Fibroblast of lung (primary cell): ENCODE results near the gene RAB37. TPM values are rescaled to one million over a fixed set of nuclear protein-coding genes. Genes with fewer than 3 reads are reported as not detected.

ENCODE experiments used
- DNase-seq, 2 donors: peaks; one replicate each; pipeline versions ENCODE4 v3.0.0 to v3.0.0-alpha.2; 2010; ENCODE audit warnings: low read depth in 2 of 2
- H2AFZ ChIP-seq: 2 replicates; pipeline ENCODE4 v1.5.1; 2012; ENCODE audit warnings: low read length, control low read depth, inconsistent platforms
- H3K27ac ChIP-seq: 2 replicates; pipeline ENCODE4 v1.5.1; 2011; ENCODE audit warnings: low read length, control low read depth; ENCODE audit not compliant: insufficient read depth
- H3K27me3 ChIP-seq: 2 replicates; pipeline ENCODE4 v1.5.1; 2011; ENCODE audit warnings: mild to moderate bottlenecking, low read length; ENCODE audit not compliant: control insufficient read depth, insufficient read depth
- H3K36me3 ChIP-seq: 2 replicates; pipeline ENCODE4 v1.5.1; 2011; ENCODE audit warnings: low read length; ENCODE audit not compliant: control insufficient read depth, insufficient read depth
- H3K4me1 ChIP-seq: 2 replicates; pipeline ENCODE4 v1.5.1; 2011; ENCODE audit warnings: low read length; ENCODE audit not compliant: control insufficient read depth, insufficient read depth; ENCODE audit errors: extremely low read depth
- H3K4me2 ChIP-seq: 2 replicates; pipeline ENCODE4 v1.5.1; 2011; ENCODE audit warnings: low read length, control low read depth; ENCODE audit not compliant: insufficient read depth; ENCODE audit errors: extremely low read depth
- H3K4me3 ChIP-seq, 4 experiments: fragments of 200-600 bp in 1 of 4; sonication (generic) in 1 of 4; replicated peaks in 1 of 4; 2 replicates each; pipeline ENCODE4 v1.5.1; 2011 to 2016; ENCODE audit warnings: low read length in 4 of 4, low read depth in 3 of 4, mild to moderate bottlenecking in 3 of 4, control low read depth in 2 of 4, inconsistent platforms in 1 of 4, mixed read lengths in 1 of 4; ENCODE audit not compliant: insufficient read depth in 1 of 4; ENCODE audit errors: control extremely low read depth in 1 of 4
- H3K79me2 ChIP-seq: 2 replicates; pipeline ENCODE4 v1.5.1; 2012; ENCODE audit warnings: mild to moderate bottlenecking, low read length, inconsistent platforms; ENCODE audit not compliant: control insufficient read depth, insufficient read depth
- H3K9ac ChIP-seq: 2 replicates; pipeline ENCODE4 v1.5.1; 2011; ENCODE audit warnings: mild to moderate bottlenecking, low read length, control low read depth; ENCODE audit not compliant: insufficient read depth
- H3K9me3 ChIP-seq: 2 replicates; pipeline ENCODE4 v1.5.1; 2012; ENCODE audit warnings: low read depth, low read length; ENCODE audit not compliant: control insufficient read depth, insufficient read depth
- H4K20me1 ChIP-seq: 2 replicates; pipeline ENCODE4 v1.5.1; 2011; ENCODE audit warnings: low read length; ENCODE audit not compliant: control insufficient read depth, insufficient read depth; ENCODE audit errors: extremely low read depth
- EZH2 ChIP-seq: IDR thresholded peaks from 2 replicates; pipeline ENCODE4 v1.5.1; 2012; ENCODE audit warnings: low read length, control low read depth, mild to moderate bottlenecking; ENCODE audit errors: missing control alignments
- polyA plus RNA-seq, 2 donors: library from polyadenylated mRNA; depleted of rRNA in 1 of 2; stranded (reverse) in 1 of 2; unstranded in 1 of 2; fragments of >200 nt; gene quantifications; 2 replicates each; pipeline ENCODE4 v1.2.1, GENCODE V29; 2011 to 2012; ENCODE audit warnings: missing spikeins in 1 of 2
- total RNA-seq: library from RNA; depleted of rRNA; stranded (reverse); fragments of >200 nt; gene quantifications from 2 replicates; pipeline ENCODE4 v1.2.1, GENCODE V29; 2014
- TF ChIP-seq, protein P1 (sequence below), 2 donors: IDR thresholded peaks in 1 of 2; conservative IDR thresholded peaks in 1 of 2; 1 replicate in 1 of 2; 2 replicates in 1 of 2; pipeline ENCODE4 v1.5.1; 2011 to 2012; ENCODE audit warnings: low read length in 2 of 2, control low read depth in 1 of 2, inconsistent platforms in 1 of 2, low read depth in 1 of 2, mild to moderate bottlenecking in 1 of 2

Gene RAB37
- total and polyA plus RNA-seq, 2 donors (not counting 1 experiment from before 2014, with no cell fraction given), result 0.65 to 0.66 TPM

DNA sequence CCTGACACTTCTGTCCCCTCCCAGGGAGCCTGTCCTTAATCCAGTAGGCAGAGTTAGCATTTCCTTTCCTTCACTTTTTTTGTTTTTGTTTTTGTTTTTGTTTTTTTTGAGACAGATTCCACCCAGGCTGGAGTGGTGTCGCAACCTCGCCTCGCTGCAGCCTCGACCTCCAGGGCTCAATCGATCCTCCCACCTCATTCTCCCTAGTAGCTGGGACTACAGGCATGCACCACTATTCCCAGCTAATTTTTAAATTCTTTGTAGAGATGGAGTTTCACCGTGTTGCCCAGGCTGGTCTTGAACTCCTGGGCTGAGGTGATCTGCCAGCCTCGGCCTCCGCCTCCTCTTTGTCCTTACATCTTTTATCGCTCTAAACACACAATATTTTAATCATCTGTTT lies 15.4 kb downstream of the RAB37 start:
- DNase-seq, result no peak
- peaks cover 3% of the 10 kb centered on the region for H3K79me2 ChIP-seq
- H3K4me3 ChIP-seq, result no peak overlapping the region
- no peak for TF ChIP-seq EZH2
- TF ChIP-seq, protein P1, sequence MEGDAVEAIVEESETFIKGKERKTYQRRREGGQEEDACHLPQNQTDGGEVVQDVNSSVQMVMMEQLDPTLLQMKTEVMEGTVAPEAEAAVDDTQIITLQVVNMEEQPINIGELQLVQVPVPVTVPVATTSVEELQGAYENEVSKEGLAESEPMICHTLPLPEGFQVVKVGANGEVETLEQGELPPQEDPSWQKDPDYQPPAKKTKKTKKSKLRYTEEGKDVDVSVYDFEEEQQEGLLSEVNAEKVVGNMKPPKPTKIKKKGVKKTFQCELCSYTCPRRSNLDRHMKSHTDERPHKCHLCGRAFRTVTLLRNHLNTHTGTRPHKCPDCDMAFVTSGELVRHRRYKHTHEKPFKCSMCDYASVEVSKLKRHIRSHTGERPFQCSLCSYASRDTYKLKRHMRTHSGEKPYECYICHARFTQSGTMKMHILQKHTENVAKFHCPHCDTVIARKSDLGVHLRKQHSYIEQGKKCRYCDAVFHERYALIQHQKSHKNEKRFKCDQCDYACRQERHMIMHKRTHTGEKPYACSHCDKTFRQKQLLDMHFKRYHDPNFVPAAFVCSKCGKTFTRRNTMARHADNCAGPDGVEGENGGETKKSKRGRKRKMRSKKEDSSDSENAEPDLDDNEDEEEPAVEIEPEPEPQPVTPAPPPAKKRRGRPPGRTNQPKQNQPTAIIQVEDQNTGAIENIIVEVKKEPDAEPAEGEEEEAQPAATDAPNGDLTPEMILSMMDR (conservative IDR thresholded peaks at IDR 0.05 in 1 of 2, IDR thresholded peaks at IDR 0.05 in 1 of 2; ENCODE audit: low read depth in 1 of 2, low read length in 2 of 2), result no peak
- H3K9ac ChIP-seq, result no peak overlapping the region
- H3K27ac ChIP-seq, result no peak overlapping the region
- H3K9me3 ChIP-seq, result no peaks in the 10 kb centered on the region
- H3K4me2 ChIP-seq, result no peak overlapping the region
- no peaks in the 10 kb centered on the region for H4K20me1 ChIP-seq
- no peaks in the 10 kb centered on the region for H3K36me3 ChIP-seq
- H3K27me3 ChIP-seq, result no peaks in the 10 kb centered on the region
- H3K4me1 ChIP-seq, result peaks cover 5% of the 10 kb centered on the region
- no peak overlapping the region for H2AFZ ChIP-seq

DNA sequence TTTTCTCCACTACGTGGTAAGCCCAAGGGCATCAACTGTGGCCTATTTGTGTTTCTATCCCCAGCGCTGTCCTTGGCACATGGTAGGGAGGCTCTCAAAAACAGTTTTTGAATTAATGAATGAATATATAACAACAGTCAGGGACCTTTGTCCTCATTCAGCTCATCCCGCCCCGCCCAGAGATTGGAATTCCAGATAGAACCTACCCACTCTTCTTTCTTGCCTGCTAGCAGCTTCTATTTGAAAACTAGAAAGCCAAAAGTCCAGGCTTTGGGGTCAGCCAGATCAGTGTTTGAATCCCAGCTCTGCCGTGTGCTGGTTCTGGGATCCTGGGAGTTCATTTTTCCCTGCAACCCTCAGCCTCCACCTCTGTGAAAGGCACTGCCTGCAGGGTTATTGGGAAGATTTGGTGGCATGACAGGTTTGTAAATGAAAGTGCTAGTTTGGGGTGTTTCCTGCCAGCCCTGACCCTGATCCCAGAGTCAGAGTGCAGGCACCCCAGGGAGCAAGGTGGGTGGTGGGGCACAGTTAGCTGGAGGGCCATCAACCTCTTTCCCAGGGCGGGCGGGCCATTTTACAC lies 15.9 kb downstream of the RAB37 start:
- TF ChIP-seq EZH2, result no peak
- TF ChIP-seq, protein P1 (conservative IDR thresholded peaks at IDR 0.05 in 1 of 2, IDR thresholded peaks at IDR 0.05 in 1 of 2; ENCODE audit: low read depth in 1 of 2, low read length in 2 of 2), result no peak
- Histone ChIP-seq H3K27me3 (no peaks in the 10 kb centered on the region), H3K79me2 (peaks cover 3% of the 10 kb centered on the region), H3K36me3 (no peaks in the 10 kb centered on the region), H3K27ac (no peak overlapping the region), H3K4me2 (no peak overlapping the region), H4K20me1 (no peaks in the 10 kb centered on the region), H3K9me3 (no peaks in the 10 kb centered on the region), H3K4me1 (peaks cover 7% of the 10 kb centered on the region), H3K4me3 (no peak overlapping the region), H2AFZ (no peak overlapping the region), H3K9ac (no peak overlapping the region)
- DNase-seq, result no peak

DNA sequence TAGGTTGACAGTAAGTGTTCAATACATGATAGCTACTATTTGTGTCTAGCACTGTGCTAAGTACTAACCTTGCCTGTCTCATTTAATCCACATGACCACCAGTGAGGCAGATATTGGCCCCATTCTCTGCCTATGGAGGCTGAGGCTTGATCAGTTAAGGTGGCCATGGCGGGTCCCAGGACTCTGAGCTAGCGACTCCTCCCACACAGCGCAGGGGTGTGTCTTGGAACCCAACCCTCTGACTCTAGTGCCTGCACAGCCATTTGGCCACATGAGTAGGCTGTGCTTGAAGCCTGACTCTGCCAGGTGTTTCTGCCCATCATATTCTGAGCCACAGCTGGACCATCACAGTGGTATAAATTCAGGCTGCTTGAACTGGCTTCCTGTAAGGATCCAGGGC lies 17.8 kb downstream of the RAB37 start:
- Histone ChIP-seq H3K36me3 (no peaks in the 10 kb centered on the region), H3K4me3 (no peak overlapping the region), H3K9me3 (no peaks in the 10 kb centered on the region), H4K20me1 (no peaks in the 10 kb centered on the region), H3K27me3 (no peaks in the 10 kb centered on the region), H3K4me2 (no peak overlapping the region), H2AFZ (no peak overlapping the region), H3K27ac (no peak overlapping the region), H3K4me1 (peaks cover 15% of the 10 kb centered on the region), H3K79me2 (peaks cover 3% of the 10 kb centered on the region), H3K9ac (no peak overlapping the region)
- no peak for DNase-seq
- TF ChIP-seq EZH2, result no peak
- TF ChIP-seq, protein P1 (conservative IDR thresholded peaks at IDR 0.05 in 1 of 2, IDR thresholded peaks at IDR 0.05 in 1 of 2; ENCODE audit: low read depth in 1 of 2, low read length in 2 of 2), result no peak
